Spleen (tissue), 11 donors: Measurements from ENCODE around the gene RYR1. TPM values are rescaled to one million over a fixed set of nuclear protein-coding genes. Genes with fewer than 3 reads are reported as not detected.
"Not testable (repeated sequence)": the region's sequence is repeated elsewhere in the genome, so short reads cannot be mapped to it uniquely, and the experiment has no call there.

Experiments used
- DNase-seq: peaks from one replicate; pipeline ENCODE4 v3.0.0-alpha.2; 2020
- H3K27ac ChIP-seq, 8 donors: fragments of 200-600 bp; sonication (generic) in 7 of 8; 1 replicate in 4 of 8; 2 replicates in 4 of 8; pipeline versions ENCODE4 v1.5.0 to v1.8.0; 2016 to 2021; ENCODE audit warnings: inconsistent platforms in 4 of 8, mild to moderate bottlenecking in 4 of 8, moderate library complexity in 1 of 8
- H3K27me3 ChIP-seq, 7 donors: fragments of 200-600 bp; sonication (generic) in 6 of 7; replicated peaks in 1 of 7; 1 replicate in 4 of 7; 2 replicates in 3 of 7; pipeline versions ENCODE4 v1.5.0 to v1.8.0; 2016 to 2021; ENCODE audit warnings: inconsistent platforms in 3 of 7, mild to moderate bottlenecking in 1 of 7
- H3K36me3 ChIP-seq, 6 donors: fragments of 200-600 bp; sonication (generic) in 5 of 6; 1 replicate in 4 of 6; 2 replicates in 2 of 6; pipeline versions ENCODE4 v1.5.0 to v1.8.0; 2016 to 2021; ENCODE audit warnings: inconsistent platforms in 2 of 6
- H3K4me1 ChIP-seq, 6 donors: fragments of 200-600 bp; sonication (generic) in 5 of 6; 1 replicate in 3 of 6; 2 replicates in 3 of 6; pipeline versions ENCODE4 v1.5.0 to v1.8.0; 2016 to 2021; ENCODE audit warnings: inconsistent platforms in 3 of 6
- H3K4me3 ChIP-seq, 8 donors: fragments of 200-600 bp; sonication (generic) in 7 of 8; 1 replicate in 4 of 8; 2 replicates in 4 of 8; pipeline versions ENCODE4 v1.5.0 to v1.8.0; 2016 to 2021; ENCODE audit warnings: inconsistent platforms in 4 of 8, mild to moderate bottlenecking in 4 of 8, moderate library complexity in 2 of 8
- H3K9me3 ChIP-seq, 8 donors: fragments of 200-600 bp; sonication (generic) in 7 of 8; 1 replicate in 4 of 8; 2 replicates in 4 of 8; pipeline versions ENCODE4 v1.5.0 to v1.8.0; 2016 to 2021; ENCODE audit warnings: inconsistent platforms in 4 of 8
- POLR2A ChIP-seq, 3 donors: fragments of 450-650 bp; IDR thresholded peaks; one replicate each; pipeline ENCODE4 v1.5.1; 2017; ENCODE audit warnings: antibody characterized with exemption in 3 of 3, mild to moderate bottlenecking in 1 of 3
- POLR2AphosphoS5 ChIP-seq, 3 donors: sonication (generic); formaldehyde crosslinking; IDR thresholded peaks; one replicate each; pipeline ENCODE4 v1.5.1; 2017; ENCODE audit warnings: antibody characterized with exemption in 3 of 3
- WGBS, 5 donors: extraction: QIAGEN DNeasy Blood & Tissue Kit in 3 of 5; methylation state at CpG; one replicate each; pipeline versions ENCODE4 v1.1.5 to v1.1.7; 2013 to 2018; 5-methylcytosine and 5-hydroxymethylcytosine counted together
- intact Hi-C: fragments of 100-400 bp; cut with DNase I; formaldehyde crosslinking; loops from one replicate; pipeline ENCODE4 v1.15.0; 2023; ENCODE audit warnings: low total_unique reads
- polyA plus RNA-seq, 3 donors: library from polyadenylated mRNA; stranded (reverse); fragments of 200-250 nt; gene quantifications; one replicate each; pipeline ENCODE4 v1.2.1, GENCODE V29; 2013
- total RNA-seq, 7 donors: library from RNA; depleted of rRNA in 3 of 7; stranded (reverse); fragments of >200 nt in 3 of 7; fragmentation: NEBNext Ultra II Directional in 4 of 7; extraction: Animal tissue kit (Norgen Biotek cat#: 25700) in 4 of 7; gene quantifications; one replicate each; pipeline versions ENCODE4 v1.1.0 to v1.2.1, GENCODE V29; 2016 to 2021
- TF ChIP-seq, protein P1 (sequence below), 11 experiments: fragments of 200-600 bp in 7 of 11; fragments of 450-650 bp in 4 of 11; sonication (generic) in 4 of 11; IDR thresholded peaks in 8 of 11; conservative IDR thresholded peaks in 3 of 11; 1 replicate in 7 of 11; 2 replicates in 4 of 11; pipeline versions ENCODE4 v1.4.0 to v1.8.0; 2016 to 2021; ENCODE audit warnings: antibody characterized with exemption in 11 of 11, inconsistent platforms in 4 of 11, mild to moderate bottlenecking in 1 of 11
- donor health status: healthy with polysubstance abuse.
- donor health status: DM: no; HTN: no; CAD: no; lungs with moderate emphysema.
- donor health status: DM: no; HTN: no; CAD: no.
- donor health status: Bipolar disorder and iron deficiency.
- donor health status: healthy.
- donor health status: DM: no; HTN: no; CAD: no.
- donor health status: DM: yes; HTN: yes; CAD: no.

Gene RYR1
- total and polyA plus RNA-seq, 10 donors = 0.32 to 3.2 (median 1.3) TPM

DNA sequence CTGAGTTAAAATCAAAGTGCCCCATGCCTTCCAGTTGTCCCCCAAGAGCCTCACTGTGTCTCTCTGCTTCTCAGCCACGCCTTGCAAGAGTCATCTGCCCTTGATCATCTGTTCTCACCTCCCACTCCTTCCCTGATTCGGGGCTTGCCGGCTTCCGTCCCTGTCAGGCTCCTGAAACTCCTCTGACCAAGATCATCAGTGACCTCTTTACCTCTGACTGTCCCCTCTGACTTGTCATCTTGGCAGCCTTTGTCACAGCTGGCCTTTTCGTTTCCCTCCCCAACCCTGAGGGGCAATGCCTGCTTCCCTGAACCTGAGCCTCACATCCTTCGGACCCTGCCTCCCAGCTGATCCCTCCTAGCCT lies 117.9 kb downstream of the RYR1 start:
- H3K27ac ChIP-seq = peak overlapping the region in 1 of 8 donors; percentile 38
- H3K36me3 ChIP-seq = no peaks in the 10 kb centered on the region
- no peaks in the 10 kb centered on the region for H3K27me3 ChIP-seq
- TF ChIP-seq POLR2AphosphoS5 (IDR thresholded peaks at IDR 0.05) (no peak), POLR2A (IDR thresholded peaks at IDR 0.05) (no peak)
- TF ChIP-seq, protein P1, sequence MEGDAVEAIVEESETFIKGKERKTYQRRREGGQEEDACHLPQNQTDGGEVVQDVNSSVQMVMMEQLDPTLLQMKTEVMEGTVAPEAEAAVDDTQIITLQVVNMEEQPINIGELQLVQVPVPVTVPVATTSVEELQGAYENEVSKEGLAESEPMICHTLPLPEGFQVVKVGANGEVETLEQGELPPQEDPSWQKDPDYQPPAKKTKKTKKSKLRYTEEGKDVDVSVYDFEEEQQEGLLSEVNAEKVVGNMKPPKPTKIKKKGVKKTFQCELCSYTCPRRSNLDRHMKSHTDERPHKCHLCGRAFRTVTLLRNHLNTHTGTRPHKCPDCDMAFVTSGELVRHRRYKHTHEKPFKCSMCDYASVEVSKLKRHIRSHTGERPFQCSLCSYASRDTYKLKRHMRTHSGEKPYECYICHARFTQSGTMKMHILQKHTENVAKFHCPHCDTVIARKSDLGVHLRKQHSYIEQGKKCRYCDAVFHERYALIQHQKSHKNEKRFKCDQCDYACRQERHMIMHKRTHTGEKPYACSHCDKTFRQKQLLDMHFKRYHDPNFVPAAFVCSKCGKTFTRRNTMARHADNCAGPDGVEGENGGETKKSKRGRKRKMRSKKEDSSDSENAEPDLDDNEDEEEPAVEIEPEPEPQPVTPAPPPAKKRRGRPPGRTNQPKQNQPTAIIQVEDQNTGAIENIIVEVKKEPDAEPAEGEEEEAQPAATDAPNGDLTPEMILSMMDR (IDR thresholded peaks at IDR 0.05 in 8 of 11, conservative IDR thresholded peaks at IDR 0.05 in 3 of 11) = no peak
- 54 to 64% (median 62%) methylated on average over 6 of the region's 6 CpGs for WGBS, 5 donors
- no peaks in the 10 kb centered on the region for H3K9me3 ChIP-seq
- peaks cover 0 to 16% (median 8%) of the 10 kb centered on the region in 6 donors for H3K4me1 ChIP-seq
- no peak overlapping the region for H3K4me3 ChIP-seq
- intact Hi-C loops = no loop called here
- DNase-seq = no peak

DNA sequence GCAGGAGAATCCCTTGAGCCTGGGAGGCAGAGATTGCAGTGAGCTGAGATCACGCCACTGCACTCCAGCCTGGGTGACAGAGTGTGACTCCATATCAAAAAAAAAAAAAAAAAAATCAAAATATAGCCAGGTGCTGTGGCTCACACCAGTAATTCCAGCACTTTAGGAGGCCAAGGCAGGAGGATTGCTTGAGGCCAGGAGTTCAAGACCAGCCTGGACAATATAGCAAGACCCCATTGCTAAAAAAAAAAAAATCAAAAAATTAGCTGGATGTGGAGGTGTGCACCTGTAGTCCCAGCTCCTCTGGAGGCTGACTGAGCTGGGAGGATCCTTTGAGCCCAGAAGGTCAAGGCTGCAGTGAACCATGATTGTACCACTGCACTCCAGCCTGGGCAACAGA lies 119.7 kb downstream of the RYR1 start:
- intact Hi-C loops, H3K4me3 ChIP-seq, H3K27ac ChIP-seq, H3K36me3 ChIP-seq, H3K9me3 ChIP-seq, H3K27me3 ChIP-seq, DNase-seq: not testable (repeated sequence)
- WGBS, 5 donors = 88 to 94% (median 92%) methylated on average over 1 of the region's 1 CpG
- peaks cover 0 to 24% (median 12%) of the 10 kb centered on the region in 6 donors for H3K4me1 ChIP-seq

- no peaks in the 10 kb centered on the region for H3K27me3 ChIP-seq
- TF ChIP-seq, protein P1 (IDR thresholded peaks at IDR 0.05 in 8 of 11, conservative IDR thresholded peaks at IDR 0.05 in 3 of 11) = no peak
- TF ChIP-seq POLR2A (IDR thresholded peaks at IDR 0.05) = no peak
- TF ChIP-seq POLR2AphosphoS5 (IDR thresholded peaks at IDR 0.05) = no peak
Measured at GRCh38 chr19:38554676-38555141, 121.2 kb downstream of the RYR1 start.

GRCh38 chr19:38555200-38555599 lies 121.7 kb downstream of the RYR1 start:
- Histone ChIP-seq H3K4me1 (peaks cover 0 to 42% (median 23%) of the 10 kb centered on the region in 6 donors), H3K9me3 (no peaks in the 10 kb centered on the region), H3K4me3 (no peak overlapping the region), H3K36me3 (no peaks in the 10 kb centered on the region), H3K27ac (no peak overlapping the region), H3K27me3 (peaks cover 0 to 1% (median 0%) of the 10 kb centered on the region in 7 donors)
- intact Hi-C loops = no loop called here
- TF ChIP-seq POLR2AphosphoS5 (IDR thresholded peaks at IDR 0.05) (no peak), POLR2A (IDR thresholded peaks at IDR 0.05) (no peak)
- TF ChIP-seq, protein P1 (IDR thresholded peaks at IDR 0.05 in 8 of 11, conservative IDR thresholded peaks at IDR 0.05 in 3 of 11) = no peak
- 63 to 74% (median 72%) methylated on average over 8 of the region's 8 CpGs for WGBS, 5 donors
- DNase-seq = no peak

More at GRCh38 chr19:38554676-38555141, 121.2 kb downstream of the RYR1 start:
- H3K4me3 ChIP-seq = no peak overlapping the region
- peaks cover 0 to 37% (median 19%) of the 10 kb centered on the region in 6 donors for H3K4me1 ChIP-seq
- intact Hi-C loops = no loop called here
- no peak for DNase-seq
- H3K9me3 ChIP-seq = no peaks in the 10 kb centered on the region
- H3K36me3 ChIP-seq = no peaks in the 10 kb centered on the region
- 42 to 58% (median 46%) methylated on average over 3 of the region's 3 CpGs for WGBS, 5 donors
- H3K27ac ChIP-seq = no peak overlapping the region
